ENCODE data around the gene OSER1. TPM values are rescaled to one million over a fixed set of nuclear protein-coding genes. Genes with fewer than 3 reads are reported as not detected.

Gene OSER1
- total and polyA plus RNA-seq, 2 experiments from 2014 or later: 28.5 to 35.2 TPM

DNA sequence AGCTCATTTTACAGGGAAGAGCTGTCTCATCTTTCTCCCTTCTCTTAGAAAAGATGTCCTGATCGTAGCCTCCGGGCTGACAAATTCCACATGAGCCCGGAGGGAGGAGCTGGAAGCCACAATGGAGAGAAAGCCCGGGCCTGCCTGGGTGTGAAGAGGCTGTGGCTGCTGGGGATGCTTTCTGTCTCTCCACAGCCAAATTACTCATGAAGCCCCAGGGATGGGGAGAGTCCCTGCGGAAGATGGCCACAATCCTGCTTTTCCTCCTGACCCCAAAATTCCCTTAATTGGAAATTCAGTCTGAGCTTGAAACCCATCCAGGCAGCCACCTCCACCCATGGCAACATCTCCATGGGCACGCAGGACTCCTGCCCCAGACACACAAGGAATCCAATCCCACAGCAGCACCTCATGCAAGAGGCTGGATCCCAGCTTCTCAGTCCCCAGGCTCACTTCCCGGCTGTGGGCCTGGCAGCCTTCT, 56.0 kb downstream of the OSER1 start:
- Histone ChIP-seq H3K36me3 (peaks cover 27% of the 10 kb centered on the region), H3K27ac (peak overlapping the region; percentile 87), H3K9me3 (ENCODE audit: low read depth) (no peaks in the 10 kb centered on the region), H3K4me3 (no peak overlapping the region), H3K27me3 (no peaks in the 10 kb centered on the region), H3K4me1 (ENCODE audit: low read depth) (peaks cover 10% of the 10 kb centered on the region)
- no peak for TF ChIP-seq CTCF (IDR thresholded peaks at IDR 0.05; ENCODE audit: low read depth, low read length)
- DNase-seq (ENCODE audit: low read depth in 1 of 2, low spot score in 1 of 2): no peak

- no peak for TF ChIP-seq CTCF (IDR thresholded peaks at IDR 0.05; ENCODE audit: low read depth, low read length)
Observed at GRCh38 chr20:44153636-44154043, 56.9 kb downstream of the OSER1 start.

DNA sequence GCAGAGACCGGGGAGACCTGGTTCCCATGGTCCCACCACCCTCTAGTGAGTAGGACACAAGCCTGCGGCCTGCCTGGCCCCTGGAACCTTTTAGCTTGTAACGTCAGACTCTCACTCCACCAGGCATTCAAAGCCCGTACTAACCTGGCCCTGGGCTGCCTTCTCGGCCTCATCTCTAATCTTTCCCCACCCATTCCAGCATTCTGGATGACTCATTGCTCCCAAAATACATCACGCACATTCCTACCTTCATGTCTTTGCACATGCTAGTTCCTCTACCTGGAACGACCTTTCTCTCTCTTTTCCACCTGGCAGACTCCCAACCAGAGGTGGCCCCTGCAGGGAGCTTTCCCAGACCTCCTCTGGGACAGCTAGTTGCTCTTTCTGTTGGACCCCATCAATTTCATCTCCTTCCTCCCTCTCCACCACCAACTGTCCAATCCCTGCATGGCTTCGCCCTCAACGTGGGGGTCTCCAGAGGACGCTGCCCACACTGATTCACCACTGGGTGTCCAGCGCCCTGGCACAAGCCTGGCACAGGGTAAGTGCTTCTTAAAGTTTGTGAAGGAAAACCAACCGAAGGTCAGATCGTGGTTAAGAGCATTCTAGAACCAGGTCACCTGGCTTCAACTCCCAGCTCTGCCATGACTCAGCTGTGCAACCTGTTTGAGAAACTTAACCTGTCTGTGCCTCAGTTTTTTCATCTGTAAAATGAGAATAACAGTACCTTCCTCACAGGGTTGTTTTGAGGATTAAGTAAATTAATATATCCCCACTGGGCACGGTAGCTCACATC, 58.8 kb downstream of the OSER1 start:
- Histone ChIP-seq H3K4me1 (ENCODE audit: low read depth) (peaks cover 8% of the 10 kb centered on the region), H3K27me3 (no peaks in the 10 kb centered on the region), H3K4me3 (no peak overlapping the region), H3K36me3 (peaks cover 16% of the 10 kb centered on the region), H3K9me3 (ENCODE audit: low read depth) (no peaks in the 10 kb centered on the region), H3K27ac (peak overlapping the region; percentile 87)
- DNase-seq (ENCODE audit: low read depth in 1 of 2, low spot score in 1 of 2): no peak
- TF ChIP-seq CTCF (IDR thresholded peaks at IDR 0.05; ENCODE audit: low read depth, low read length): no peak

More at GRCh38 chr20:44153636-44154043, 56.9 kb downstream of the OSER1 start:
- DNase-seq (ENCODE audit: low read depth in 1 of 2, low spot score in 1 of 2): peak in 1 of 2 donors; percentile 52
- Histone ChIP-seq H3K27me3 (no peaks in the 10 kb centered on the region), H3K36me3 (peaks cover 18% of the 10 kb centered on the region), H3K27ac (peak overlapping the region; percentile 87), H3K4me1 (ENCODE audit: low read depth) (peaks cover 10% of the 10 kb centered on the region), H3K4me3 (no peak overlapping the region), H3K9me3 (ENCODE audit: low read depth) (no peaks in the 10 kb centered on the region)

DNA sequence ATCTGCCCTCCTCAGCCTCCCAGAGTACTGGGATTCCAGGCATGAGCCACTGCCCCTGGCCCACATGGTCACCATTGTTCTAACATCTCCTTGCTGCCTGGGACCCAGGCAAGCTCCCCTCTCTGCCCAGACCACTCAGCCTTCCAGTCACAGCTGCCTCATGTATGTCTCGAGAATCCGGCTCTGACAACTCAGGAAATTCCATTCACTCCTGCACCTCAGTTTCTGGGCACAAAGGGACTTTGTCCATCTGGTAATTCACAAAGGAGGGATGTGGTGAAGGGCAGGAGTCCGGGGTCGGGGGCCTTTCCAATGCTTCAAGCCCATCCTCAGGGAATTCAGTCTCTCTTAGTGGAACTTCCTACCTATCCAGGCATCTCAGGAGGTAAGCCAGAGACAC, 64.3 kb downstream of the OSER1 start:
- DNase-seq (ENCODE audit: low read depth in 1 of 2, low spot score in 1 of 2): peak in 1 of 2 donors; percentile 23
- Histone ChIP-seq H3K9me3 (ENCODE audit: low read depth) (no peaks in the 10 kb centered on the region), H3K36me3 (peaks cover 8% of the 10 kb centered on the region), H3K4me1 (ENCODE audit: low read depth) (peaks cover 42% of the 10 kb centered on the region), H3K4me3 (no peak overlapping the region), H3K27ac (peak overlapping the region; percentile 100), H3K27me3 (no peaks in the 10 kb centered on the region)
- no peak for TF ChIP-seq CTCF (IDR thresholded peaks at IDR 0.05; ENCODE audit: low read depth, low read length)

Other genes starting within 250 kb of the OSER1 start
- gene JPH2, start 23.6 kb downstream of the OSER1 start, total RNA-seq: 154 and 205 TPM in 2 replicates
- gene JPH2, start 23.6 kb downstream of the OSER1 start, polyA plus RNA-seq: 97.2 and 142 TPM in 2 replicates
- gene GDAP1L1, start 36.5 kb upstream of the OSER1 start, total RNA-seq: 3.9 and 5.2 TPM in 2 replicates
- gene GDAP1L1, start 36.5 kb upstream of the OSER1 start, polyA plus RNA-seq: 0.86 and 5.5 TPM in 2 replicates
- 11.9 and 15.2 TPM in 2 replicates for gene FITM2, start 100.4 kb upstream of the OSER1 start, total RNA-seq
- 11.6 and 12.9 TPM in 2 replicates for gene FITM2, start 100.4 kb upstream of the OSER1 start, polyA plus RNA-seq
- gene R3HDML, start 126.3 kb upstream of the OSER1 start, total RNA-seq: not detected in 2 replicates
- not detected in 2 replicates for gene R3HDML, start 126.3 kb upstream of the OSER1 start, polyA plus RNA-seq
- 0.09 TPM in 1 of 2 replicates, not detected in the other for gene HNF4A, start 144.9 kb upstream of the OSER1 start, total RNA-seq
- gene HNF4A, start 144.9 kb upstream of the OSER1 start, polyA plus RNA-seq: not detected in 2 replicates